H1 (cell line): ENCODE data around the gene PPP2R3B. TPM values are rescaled to one million over a fixed set of nuclear protein-coding genes. Genes with fewer than 3 reads are reported as not detected.

Source experiments
- CTCF ChIA-PET: fragments of 300-600 bp; sonication (Branson Sonifier 250); formaldehyde crosslinking; loops from one replicate; lab custom pipeline; 2021; ENCODE audit not compliant: partially characterized antibody; lab: Charles Lee
- POLR2A ChIA-PET: fragments of 300-600 bp; sonication (Branson Sonifier 250); formaldehyde crosslinking; loops from one replicate; lab custom pipeline; 2021; ENCODE audit warnings: inconsistent platforms; ENCODE audit not compliant: partially characterized antibody; lab: Charles Lee
- DNase-seq, 2 experiments: peaks; one replicate each; pipeline versions ENCODE4 v3.0.0 to v3.0.0-alpha.2; 2010 to 2022; ENCODE audit warnings: low spot score in 2 of 2, low read depth in 1 of 2, mixed read lengths in 1 of 2
- FAIRE-seq: peaks from 2 replicates; lab custom pipeline; 2011; peaks lifted over from hg19 to GRCh38; lab: Jason Lieb, UNC
- H2AFZ ChIP-seq: 2 replicates; pipeline ENCODE4 v1.8.1; 2012; ENCODE audit warnings: low read length, inconsistent platforms
- H2AK5ac ChIP-seq: 2 replicates; pipeline ENCODE4 v1.6.1; 2013; ENCODE audit warnings: low read depth, low read length
- H2BK120ac ChIP-seq: replicated peaks from 2 replicates; pipeline ENCODE3; 2013; ENCODE audit warnings: low read depth, low read length, inconsistent platforms
- H2BK12ac ChIP-seq: 2 replicates; pipeline ENCODE4 v1.6.1; 2013; ENCODE audit warnings: low read depth, low read length
- H2BK15ac ChIP-seq: 2 replicates; pipeline ENCODE4 v1.6.1; 2013; ENCODE audit warnings: low read length
- H2BK20ac ChIP-seq: 2 replicates; pipeline ENCODE4 v1.6.1; 2013; ENCODE audit warnings: low read length
- H2BK5ac ChIP-seq: 2 replicates; pipeline ENCODE4 v1.6.1; 2013; ENCODE audit warnings: low read depth, low read length
- H3K14ac ChIP-seq: 2 replicates; pipeline ENCODE4 v1.6.1; 2013; ENCODE audit warnings: inconsistent platforms; ENCODE audit not compliant: insufficient read length
- H3K18ac ChIP-seq: 2 replicates; pipeline ENCODE4 v1.6.1; 2013; ENCODE audit warnings: low read length; ENCODE audit errors: extremely low read depth
- H3K23ac ChIP-seq: 2 replicates; pipeline ENCODE4 v1.6.1; 2013; ENCODE audit warnings: inconsistent platforms; ENCODE audit not compliant: insufficient read length
- H3K23me2 ChIP-seq: 2 replicates; pipeline ENCODE4 v1.6.1; 2013; ENCODE audit warnings: low read depth, low read length
- H3K27ac ChIP-seq: 2 replicates; pipeline ENCODE4 v1.6.1; 2011; ENCODE audit warnings: low read depth, low read length, inconsistent platforms
- H3K27me3 ChIP-seq, 4 experiments: replicated peaks in 1 of 4; 1 replicate in 1 of 4; 2 replicates in 3 of 4; pipeline versions ENCODE4 v1.6.1 to v1.8.1; 2011 to 2013; ENCODE audit warnings: low read length in 3 of 4, mild to moderate bottlenecking in 3 of 4, inconsistent platforms in 2 of 4, mixed read lengths in 2 of 4, moderate library complexity in 1 of 4; ENCODE audit not compliant: control insufficient read depth in 3 of 4, insufficient read depth in 3 of 4; ENCODE audit errors: extremely low read depth in 1 of 4
- H3K36me3 ChIP-seq, 4 experiments: 2 replicates each; pipeline versions ENCODE4 v1.6.1 to v1.8.1; 2011 to 2013; ENCODE audit warnings: mild to moderate bottlenecking in 4 of 4, low read length in 3 of 4, moderate library complexity in 2 of 4, control low read depth in 1 of 4, inconsistent platforms in 1 of 4; ENCODE audit not compliant: insufficient read depth in 4 of 4, control insufficient read depth in 2 of 4
- H3K4ac ChIP-seq: replicated peaks from 2 replicates; pipeline ENCODE3; 2013; ENCODE audit warnings: low read length, low read depth, mixed read lengths, inconsistent platforms; ENCODE audit not compliant: insufficient read length
- H3K4me1 ChIP-seq, 4 experiments: replicated peaks in 1 of 4; 1 replicate in 1 of 4; 2 replicates in 3 of 4; pipeline versions ENCODE4 v1.6.1 to v1.8.1; 2011 to 2013; ENCODE audit warnings: low read length in 3 of 4, inconsistent platforms in 2 of 4, mixed read lengths in 1 of 4; ENCODE audit not compliant: insufficient read depth in 4 of 4, control insufficient read depth in 3 of 4
- H3K4me2 ChIP-seq, 2 experiments: 2 replicates each; pipeline versions ENCODE4 v1.6.1 to v1.8.1; 2011 to 2013; ENCODE audit warnings: low read depth in 2 of 2, low read length in 2 of 2, control low read depth in 1 of 2, inconsistent platforms in 1 of 2, mild to moderate bottlenecking in 1 of 2; ENCODE audit not compliant: insufficient read depth in 1 of 2
- H3K4me3 ChIP-seq, 4 experiments: fragments of 200-600, 300-600 bp in 1 of 4; sonication (generic), shearing (Covaris generic), sonication (Bioruptor Twin) in 1 of 4; 2 replicates each; pipeline versions ENCODE4 v1.5.1 to v1.8.1; 2011 to 2016; ENCODE audit warnings: low read length in 4 of 4, low read depth in 3 of 4, control low read depth in 2 of 4, inconsistent platforms in 2 of 4, mild to moderate bottlenecking in 2 of 4, mixed read lengths in 1 of 4, moderate library complexity in 1 of 4; ENCODE audit not compliant: insufficient read depth in 2 of 4; ENCODE audit errors: extremely low read depth in 1 of 4
- H3K56ac ChIP-seq: replicated peaks from 2 replicates; pipeline ENCODE3; 2013; ENCODE audit warnings: low read depth, mild to moderate bottlenecking, mixed read lengths, low read length, inconsistent platforms; ENCODE audit not compliant: insufficient read length
- H3K79me1 ChIP-seq: 2 replicates; pipeline ENCODE4 v1.6.1; 2013; ENCODE audit warnings: low read depth, low read length, control low read depth
- H3K79me2 ChIP-seq, 2 experiments: 2 replicates each; pipeline versions ENCODE4 v1.6.1 to v1.8.1; 2012 to 2013; ENCODE audit warnings: low read length in 2 of 2, mild to moderate bottlenecking in 2 of 2, inconsistent platforms in 1 of 2; ENCODE audit not compliant: insufficient read depth in 2 of 2, control insufficient read depth in 1 of 2
- H3K9ac ChIP-seq, 4 experiments: replicated peaks in 1 of 4; 1 replicate in 1 of 4; 2 replicates in 3 of 4; pipeline versions ENCODE4 v1.6.1 to v1.8.1; 2011 to 2013; ENCODE audit warnings: low read depth in 3 of 4, low read length in 3 of 4, control low read depth in 2 of 4, mild to moderate bottlenecking in 2 of 4, moderate library complexity in 2 of 4, inconsistent platforms in 1 of 4; ENCODE audit errors: extremely low read depth in 1 of 4
- H3K9me3 ChIP-seq, 2 experiments: 2 replicates each; pipeline versions ENCODE4 v1.6.1 to v1.8.1; 2012 to 2013; ENCODE audit warnings: mild to moderate bottlenecking in 2 of 2, moderate library complexity in 2 of 2, control low read depth in 1 of 2, inconsistent platforms in 1 of 2, low read depth in 1 of 2, low read length in 1 of 2, mixed read lengths in 1 of 2; ENCODE audit not compliant: insufficient read depth in 2 of 2
- H4K20me1 ChIP-seq, 2 experiments: replicated peaks in 1 of 2; 2 replicates each; pipeline versions ENCODE3 to v1.8.1; 2011 to 2013; ENCODE audit warnings: inconsistent platforms in 2 of 2, low read length in 2 of 2, mild to moderate bottlenecking in 1 of 2; ENCODE audit not compliant: insufficient read depth in 2 of 2, control insufficient read depth in 1 of 2
- H4K5ac ChIP-seq: 2 replicates; pipeline ENCODE4 v1.6.1; 2013; ENCODE audit warnings: low read length, low read depth, mixed read lengths, inconsistent platforms; ENCODE audit not compliant: insufficient read length
- H4K8ac ChIP-seq: 2 replicates; pipeline ENCODE4 v1.8.0; 2013; ENCODE audit warnings: mild to moderate bottlenecking, moderate library complexity, low read length, inconsistent platforms; ENCODE audit not compliant: insufficient read depth; ENCODE audit errors: extremely low read depth
- H4K91ac ChIP-seq: replicated peaks from 2 replicates; pipeline ENCODE3; 2013; ENCODE audit warnings: low read length, mixed read lengths, inconsistent platforms; ENCODE audit not compliant: insufficient read length
- CREB1 ChIP-seq: IDR thresholded peaks from 2 replicates; pipeline ENCODE4 v1.6.1; 2012; ENCODE audit warnings: inconsistent platforms
- E2F6 ChIP-seq: IDR thresholded peaks from 2 replicates; pipeline ENCODE4 v1.6.1; 2012; ENCODE audit warnings: inconsistent platforms
- HDAC2 ChIP-seq, 2 experiments: fragments of 300-600 bp in 1 of 2; sonication (generic) in 1 of 2; IDR thresholded peaks; 2 replicates each; pipeline ENCODE4 v1.6.1; 2011 to 2012; ENCODE audit warnings: low read depth in 2 of 2, low read length in 2 of 2, mild to moderate bottlenecking in 2 of 2, moderate library complexity in 2 of 2, borderline replicate concordance in 1 of 2, inconsistent platforms in 1 of 2
- KDM5A ChIP-seq: fragments of 200-600 bp; IDR thresholded peaks from 2 replicates; pipeline ENCODE4 v1.7.1; 2012; ENCODE audit warnings: mild to moderate bottlenecking, low read length, inconsistent platforms, mixed read lengths
- NANOG ChIP-seq: IDR thresholded peaks from 2 replicates; pipeline ENCODE4 v1.6.1; 2011; ENCODE audit warnings: low read length, low read depth, mild to moderate bottlenecking, inconsistent platforms; ENCODE audit not compliant: insufficient read depth, poor library complexity, severe bottlenecking
- WGBS, 2 experiments: shearing (Covaris generic) in 1 of 2; methylation state at CpG; one replicate each; pipeline versions ENCODE4 v1.1.6 to v1.1.7; 2013 to 2015; ENCODE audit warnings: low lambda C conversion rate in 2 of 2, mixed read lengths in 2 of 2, inconsistent platforms in 1 of 2, low coverage in 1 of 2, missing lambda C conversion rate in 1 of 2; ENCODE audit not compliant: insufficient replicate concordance in 2 of 2, insufficient coverage in 1 of 2, insufficient read length in 1 of 2; ENCODE audit errors: extremely low coverage in 1 of 2, missing lambda C conversion rate in 1 of 2; 5-methylcytosine and 5-hydroxymethylcytosine counted together
- polyA plus RNA-seq, 7 experiments: library from polyadenylated mRNA; depleted of rRNA in 3 of 7; stranded (reverse) in 5 of 7; unstranded in 2 of 7; fragments of >200 nt in 5 of 7; fragments of 200-250 nt in 2 of 7; gene quantifications; 1 replicate in 5 of 7; 2 replicates in 1 of 7; 4 replicates in 1 of 7; pipeline versions ENCODE4 v1.2.1 to v1.2.3, GENCODE V29; 2011 to 2013; ENCODE audit warnings: missing spikeins in 2 of 7, mixed read lengths in 2 of 7
- total RNA-seq: library from RNA; stranded (reverse); fragmentation: NEBNext Ultra II Directional; extraction: Animal tissue kit (Norgen Biotek cat#: 25700); gene quantifications from 2 replicates; pipeline ENCODE4 v1.2.1, GENCODE V29; 2021

The PPP2R3B gene
- total and polyA plus RNA-seq, 2 of the 8 experiments (the other 6 are each of a cell fraction or from before 2014, with no cell fraction given) = 47.6 to 86.7 TPM

GRCh38 chrX:435536-436122 is 48.9 kb upstream of the PPP2R3B start:
- Histone ChIP-seq H4K5ac (no peak overlapping the region), H2BK12ac (no peak overlapping the region), H3K4me1 (peaks cover 0 to 5% (median under 1%) of the 10 kb centered on the region in 4 experiments; a peak in 4 of 7 replicates), H4K91ac (no peak overlapping the region), H3K4me2 (no peak overlapping the region), H2AFZ (no peak overlapping the region), H4K20me1 (peaks cover 0 to 6% of the 10 kb centered on the region in 2 experiments), H2BK20ac (0 out of 2 replicates have a peak overlapping the region, but pooled peaks have one; percentile 72), H3K23ac (no peak overlapping the region), H2BK15ac (no peak overlapping the region), H3K9me3 (no peaks in the 10 kb centered on the region), H3K36me3 (no peaks in the 10 kb centered on the region; a peak in 1 of 8 replicates), H2AK5ac (no peak overlapping the region), H3K27me3 (no peaks in the 10 kb centered on the region), H4K8ac (no peak overlapping the region), H3K79me1 (no peaks in the 10 kb centered on the region), H3K9ac (no peak overlapping the region), H3K23me2 (peaks cover 3% of the 10 kb centered on the region; the same call in 1 of the 2 replicates), H3K4ac (no peak overlapping the region), H3K79me2 (no peaks in the 10 kb centered on the region), H3K14ac (no peak overlapping the region), H3K56ac (no peak overlapping the region), H2BK5ac (no peak overlapping the region), H2BK120ac (no peak overlapping the region), H3K4me3 (no peak overlapping the region), H3K27ac (no peak overlapping the region), H3K18ac (no peak overlapping the region)
- CTCF ChIA-PET = no interaction called here
- FAIRE-seq (no peak), DNase-seq (no peak)
- POLR2A ChIA-PET = no interaction called here
- 84% methylated on average over 16 of the region's 29 CpGs; no CpG with 5 or more reads in 1 of the 2 experiments for WGBS, 2 experiments
- TF ChIP-seq CREB1 (no peak), HDAC2 (IDR thresholded peaks at IDR 0.05; ENCODE audit: borderline replicate concordance in 1 of 2, low read depth in 2 of 2, low read length in 2 of 2) (no peak), E2F6 (no peak), NANOG (no peak), KDM5A (no peak)
